HepG2 (cell line): ENCODE results near the gene TBCD.

Experiments
- AKAP8 ChIP-seq: sonication (generic); formaldehyde crosslinking; IDR thresholded peaks from 2 replicates; pipeline ENCODE4 v1.5.1; 2020; ENCODE audit warnings: mild to moderate bottlenecking, missing genetic modification reagents
- BATF2 ChIP-seq: sonication (generic); formaldehyde crosslinking; IDR thresholded peaks from 2 replicates; pipeline ENCODE4 v1.8.0; 2022; ENCODE audit warnings: mild to moderate bottlenecking, missing genetic modification reagents, moderate library complexity
- CEBPG ChIP-seq: IDR thresholded peaks from 2 replicates; pipeline ENCODE4 v1.6.1; 2016
- CSRNP1 ChIP-seq: sonication (generic); formaldehyde crosslinking; IDR thresholded peaks from 2 replicates; pipeline ENCODE4 v1.8.1; 2023; ENCODE audit warnings: mild to moderate bottlenecking, missing genetic modification reagents
- CTCF ChIP-seq: sonication (generic); formaldehyde crosslinking; IDR thresholded peaks from 2 replicates; pipeline ENCODE4 v1.5.0; 2020; ENCODE audit warnings: mild to moderate bottlenecking, missing genetic modification reagents, moderate library complexity
- EP300 ChIP-seq, 3 experiments: sonication (generic) in 1 of 3; formaldehyde crosslinking in 1 of 3; IDR thresholded peaks; 2 replicates each; pipeline versions ENCODE4 v1.5.1 to v1.6.1; 2011 to 2020; ENCODE audit warnings: low read depth in 2 of 3, low read length in 2 of 3, borderline replicate concordance in 1 of 3, improper control_type of control experiment in 1 of 3, mild to moderate bottlenecking in 1 of 3, missing genetic modification reagents in 1 of 3, moderate library complexity in 1 of 3
- NPAS2 ChIP-seq: sonication (generic); formaldehyde crosslinking; IDR thresholded peaks from 2 replicates; pipeline ENCODE4 v1.8.0; 2022; ENCODE audit warnings: mild to moderate bottlenecking, missing genetic modification reagents, borderline replicate concordance
- PATZ1 ChIP-seq: sonication (generic); formaldehyde crosslinking; IDR thresholded peaks from 2 replicates; pipeline ENCODE4 v1.4.0; 2020; ENCODE audit warnings: missing genetic modification reagents
- PHB2 ChIP-seq: fragments of 450-650 bp; IDR thresholded peaks from 2 replicates; pipeline ENCODE4 v1.6.1; 2018; ENCODE audit not compliant: partially characterized antibody
- POLR2A ChIP-seq, 2 experiments: IDR thresholded peaks; 2 replicates each; pipeline ENCODE4 v1.6.1; 2011; ENCODE audit warnings: low read depth in 2 of 2, low read length in 2 of 2, mild to moderate bottlenecking in 1 of 2, moderate library complexity in 1 of 2; ENCODE audit not compliant: insufficient read depth in 1 of 2
- ZNF343 ChIP-seq: sonication (generic); formaldehyde crosslinking; IDR thresholded peaks from 2 replicates; pipeline ENCODE4 v1.4.0; 2020; ENCODE audit warnings: mild to moderate bottlenecking, missing genetic modification reagents

GRCh38 chr17:82835766-82836512, 84.1 kb downstream of the TBCD start:
- no peak for TF ChIP-seq NPAS2
- no peak for TF ChIP-seq CSRNP1
- no peak for TF ChIP-seq PATZ1 (CRISPR knock-in tag)
- no peak for TF ChIP-seq CTCF (CRISPR knock-in tag)
- TF ChIP-seq AKAP8 (CRISPR knock-in tag) = no peak
- TF ChIP-seq ZNF343 (CRISPR knock-in tag) = no peak
- TF ChIP-seq EP300 (IDR thresholded peaks at IDR 0.05; ENCODE audit: low read depth in 2 of 2, low read length in 2 of 2) = no peak
- TF ChIP-seq EP300 (CRISPR knock-in tag; IDR thresholded peaks at IDR 0.05; ENCODE audit: borderline replicate concordance) = no peak
- no peak for TF ChIP-seq POLR2A (IDR thresholded peaks at IDR 0.05; ENCODE audit: insufficient read depth in 1 of 2, low read depth in 2 of 2, low read length in 2 of 2)
- no peak for TF ChIP-seq PHB2
- no peak for TF ChIP-seq BATF2 (CRISPR knock-in tag)
- TF ChIP-seq CEBPG (CRISPR knock-in tag) = no peak
